GM21717 (cell line): ENCODE data around the gene KCNJ14.

Experiments used
- ATAC-seq: cut with Tn5 transposase; IDR thresholded peaks from one replicate; pipeline ENCODE4 v1.9.1; 2021; ENCODE audit warnings: mild to moderate bottlenecking, moderate library complexity; ENCODE audit not compliant: unreplicated experiment

The KCNJ14 gene

GRCh38 chr19:48445256-48445605, 10.1 kb upstream of the KCNJ14 start:
- ATAC-seq = peak; percentile 6

- ATAC-seq = peak; percentile 76
Observed at GRCh38 chr19:48445606-48446481, 9.5 kb upstream of the KCNJ14 start, which contains the start of gene GRWD1. TSS of gene GRWD1 (plus strand) at chr19:48445983. CDS start at chr19:48446006, 23 bp downstream.

- ATAC-seq = no peak
Observed at GRCh38 chr19:48446579-48446978, 8.8 kb upstream of the KCNJ14 start.

DNA sequence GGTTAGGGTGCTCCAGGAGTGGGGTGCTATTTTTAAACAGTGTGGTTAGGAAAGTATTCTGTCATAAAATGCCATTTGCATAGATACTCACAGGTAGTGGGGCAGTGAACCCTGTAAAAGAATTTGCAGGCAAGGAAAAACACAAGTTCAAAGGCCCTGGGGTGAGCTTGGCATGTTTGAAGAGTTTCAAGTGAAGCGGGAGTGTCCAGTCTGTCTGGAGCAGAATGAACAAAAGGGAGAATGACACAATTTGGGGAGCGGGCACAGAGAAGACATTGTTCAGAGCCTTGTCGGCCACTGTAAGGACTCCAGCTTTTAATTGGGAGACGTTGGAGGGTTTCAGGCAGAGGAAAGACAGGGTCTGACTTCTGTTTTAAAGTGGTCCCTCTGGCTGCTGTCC, 6.8 kb upstream of the KCNJ14 start:
- no peak for ATAC-seq

DNA sequence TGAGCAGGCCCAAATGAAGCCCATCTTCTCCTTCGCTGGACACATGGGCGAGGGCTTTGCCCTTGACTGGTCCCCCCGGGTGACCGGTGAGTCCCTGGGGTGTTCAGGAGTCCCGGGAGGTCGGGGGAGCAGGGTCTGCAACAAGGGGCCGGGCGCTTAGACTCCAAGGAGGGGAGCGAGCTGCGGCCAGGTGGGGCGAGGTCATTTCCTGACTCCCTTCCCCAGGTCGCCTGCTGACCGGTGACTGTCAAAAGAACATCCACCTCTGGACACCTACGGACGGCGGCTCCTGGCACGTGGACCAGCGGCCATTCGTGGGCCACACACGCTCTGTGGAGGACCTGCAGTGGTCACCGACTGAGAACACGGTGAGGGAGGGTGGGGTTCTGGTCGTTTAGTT, 4.9 kb upstream of the KCNJ14 start:
- no peak for ATAC-seq

GRCh38 chr19:48450863-48451262, 4.5 kb upstream of the KCNJ14 start:
- ATAC-seq = no peak

- no peak for ATAC-seq
Observed at GRCh38 chr19:48451624-48452023, 3.8 kb upstream of the KCNJ14 start.

DNA sequence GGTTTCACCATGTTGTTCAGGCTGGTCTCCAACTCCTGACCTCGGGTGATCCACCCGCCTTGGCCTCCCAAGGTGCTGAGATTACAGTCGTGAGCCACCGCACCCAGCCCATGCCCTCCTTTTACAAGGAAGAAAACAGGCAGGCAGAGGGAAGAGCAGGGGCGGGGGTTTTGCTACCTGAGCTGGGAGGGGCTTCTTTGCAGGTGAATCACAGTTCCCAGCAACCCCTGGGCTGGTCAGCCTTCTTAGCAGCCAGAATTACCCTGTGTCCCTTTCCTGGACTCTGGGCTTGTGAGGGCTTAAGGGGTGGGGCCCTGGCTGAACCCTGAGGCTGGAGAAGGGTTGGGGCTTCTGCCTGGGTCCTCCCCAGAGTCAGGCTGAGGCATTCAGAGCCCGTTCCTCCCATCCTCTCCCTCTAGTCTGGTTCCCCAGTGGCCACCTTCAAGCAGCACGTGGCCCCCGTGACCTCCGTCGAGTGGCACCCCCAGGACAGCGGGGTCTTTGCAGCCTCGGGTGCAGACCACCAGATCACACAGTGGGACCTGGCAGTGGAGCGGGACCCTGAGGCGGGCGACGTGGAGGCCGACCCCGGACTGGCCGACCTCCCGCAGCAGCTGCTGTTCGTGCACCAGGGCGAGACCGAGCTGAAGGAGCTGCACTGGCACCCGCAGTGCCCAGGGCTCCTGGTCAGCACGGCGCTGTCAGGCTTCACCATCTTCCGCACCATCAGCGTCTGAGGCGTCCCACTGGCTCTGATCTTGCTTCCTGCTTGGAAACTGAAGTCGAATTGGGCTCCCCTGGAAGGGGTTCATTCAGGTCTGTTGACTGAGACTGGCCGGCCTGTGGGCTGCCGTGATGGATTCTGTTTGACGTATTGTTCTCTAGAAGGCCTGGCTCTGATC, 2.8 kb upstream of the KCNJ14 start:
- ATAC-seq = no peak

GRCh38 chr19:48454150-48454730, 1.1 kb upstream of the KCNJ14 start:
- no peak for ATAC-seq

GRCh38 chr19:48455908-48456562, 661 bp downstream of the KCNJ14 start:
- no peak for ATAC-seq

- ATAC-seq = no peak
Observed at GRCh38 chr19:48456864-48457263, 1.5 kb downstream of the KCNJ14 start.

DNA sequence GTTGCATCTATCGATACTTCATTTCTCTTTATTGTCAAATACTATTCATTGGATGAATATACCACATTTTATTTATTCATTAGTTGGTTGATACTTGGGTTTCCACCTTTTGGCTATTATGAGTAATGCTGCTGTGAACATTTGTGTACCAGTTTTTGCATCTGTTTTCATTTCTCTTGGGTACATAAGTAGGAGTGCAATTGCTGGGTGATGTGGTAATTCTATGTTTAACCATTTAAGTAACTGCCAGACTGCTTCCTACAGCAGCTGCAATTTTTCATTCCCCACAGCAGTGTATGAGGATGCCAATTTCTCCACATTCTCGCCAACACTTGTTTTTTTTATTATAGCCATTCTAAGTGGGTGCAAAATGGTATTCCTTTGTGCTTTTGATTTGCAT, 2.6 kb downstream of the KCNJ14 start:
- no peak for ATAC-seq

GRCh38 chr19:48461651-48461981, 6.2 kb downstream of the KCNJ14 start:
- no peak for ATAC-seq

GRCh38 chr19:48461982-48462655, 6.7 kb downstream of the KCNJ14 start:
- ATAC-seq = no peak

DNA sequence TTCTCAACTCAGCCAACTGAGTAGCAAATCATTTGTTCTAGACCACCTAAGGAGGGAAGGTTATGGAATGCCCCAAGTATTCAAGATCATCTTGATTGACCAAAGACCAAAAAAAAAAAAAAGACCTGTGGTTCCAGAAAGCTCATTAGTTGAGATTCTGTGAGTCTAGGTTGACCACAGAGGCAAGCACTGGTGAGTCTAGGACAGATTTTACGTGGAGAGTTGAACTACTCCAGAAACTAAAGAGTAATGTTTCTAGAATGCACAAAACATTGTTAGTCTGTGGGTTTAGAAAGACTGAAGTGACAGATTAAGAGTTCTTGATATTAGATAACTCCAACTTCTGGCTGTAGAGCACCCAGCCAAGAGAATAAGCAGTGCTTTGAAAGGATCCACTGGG, 9.8 kb downstream of the KCNJ14 start:
- no peak for ATAC-seq

DNA sequence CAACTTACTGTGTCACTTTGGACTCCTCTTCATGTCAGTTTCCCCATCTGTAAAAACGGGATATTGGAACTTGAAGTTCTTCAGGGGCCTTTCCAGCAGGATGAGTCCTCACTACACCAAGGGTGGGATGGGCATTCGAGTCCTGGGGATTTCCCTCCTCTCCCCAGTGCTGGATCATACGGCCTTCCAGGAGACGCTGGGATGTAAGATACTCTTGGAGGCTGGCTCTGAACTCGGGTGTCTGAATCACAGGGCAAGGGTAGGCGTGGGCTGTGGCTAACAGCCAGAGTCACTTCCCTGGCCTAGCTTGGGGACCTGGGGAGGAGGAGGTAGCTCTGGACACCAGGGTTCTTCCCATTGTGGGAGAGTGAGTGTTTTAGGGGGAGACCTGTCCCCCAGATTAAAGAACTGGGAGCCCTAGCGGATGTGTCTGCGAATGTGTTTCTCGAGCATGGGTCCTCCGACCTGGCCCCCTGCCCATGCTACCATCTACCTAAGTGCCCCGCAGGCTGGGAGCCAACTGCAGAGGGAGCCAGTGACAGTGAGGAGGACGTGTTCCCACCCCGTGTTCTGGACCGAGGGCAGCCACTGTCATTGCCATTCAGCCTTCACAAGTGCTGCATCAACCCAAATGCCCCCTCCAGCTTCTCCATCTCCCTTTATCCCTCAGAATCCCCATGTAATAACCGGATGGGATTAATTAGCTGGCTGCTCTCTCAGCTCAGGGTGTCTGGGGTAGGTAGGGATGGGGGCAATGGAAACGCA, 11.4 kb downstream of the KCNJ14 start:
- no peak for ATAC-seq

GRCh38 chr19:48468772-48469288, 13.5 kb downstream of the KCNJ14 start:
- ATAC-seq = peak; percentile 72

- peak; percentile 22 for ATAC-seq
Observed at GRCh38 chr19:48469289-48469881, 14.0 kb downstream of the KCNJ14 start, which contains the start of gene CYTH2. TSS of gene CYTH2 (plus strand) at chr19:48469369. CDS start at chr19:48469508, 139 bp downstream.
